ENCODE results near the gene TOX4.
"Not testable (repeated sequence)": the region's sequence is repeated elsewhere in the genome, so short reads cannot be mapped to it uniquely, and the experiment has no call there.

The TOX4 gene

GRCh38 chr14:21535545-21536417, 58.8 kb downstream of the TOX4 start:
- no peak for DNase-seq (ENCODE audit: low read depth)

GRCh38 chr14:21536418-21537089, 59.6 kb downstream of the TOX4 start:
- no peak for DNase-seq (ENCODE audit: low read depth)

GRCh38 chr14:21537090-21537424, 60.1 kb downstream of the TOX4 start:
- DNase-seq (ENCODE audit: low read depth): no peak

GRCh38 chr14:21539189-21539940, 62.4 kb downstream of the TOX4 start:
- no peak for DNase-seq (ENCODE audit: low read depth)

GRCh38 chr14:21541413-21542074, 64.5 kb downstream of the TOX4 start:
- no peak for DNase-seq (ENCODE audit: low read depth)

GRCh38 chr14:21543521-21543960, 66.5 kb downstream of the TOX4 start:
- DNase-seq (ENCODE audit: low read depth): no peak

GRCh38 chr14:21543963-21544362, 67.0 kb downstream of the TOX4 start:
- no peak for DNase-seq (ENCODE audit: low read depth)

GRCh38 chr14:21544588-21544987, 67.6 kb downstream of the TOX4 start:
- not testable (repeated sequence) for DNase-seq (ENCODE audit: low read depth)

Data from stromal cell of bone marrow (primary cell).